CD4-positive, alpha-beta T cell (primary cell): ENCODE measurements around the gene COL19A1. TPM values are rescaled to one million over a fixed set of nuclear protein-coding genes. Genes with fewer than 3 reads are reported as not detected.

Experiments used
- ATAC-seq: fragments of 200-7000 bp; cut with Tn5 transposase; one replicate; pipeline ENCODE4 v1.10.0; 2022; ENCODE audit warnings: mild to moderate bottlenecking; ENCODE audit not compliant: poor library complexity
- CTCF ChIA-PET: fragments of 350-600 bp; sonication (Branson Sonifier 250); formaldehyde crosslinking; loops from one replicate; lab custom pipeline; 2021; ENCODE audit warnings: antibody characterized with exemption, inconsistent platforms; lab: Charles Lee
- POLR2A ChIA-PET: fragments of 350-600 bp; sonication (Branson Sonifier 250); formaldehyde crosslinking; loops from one replicate; lab custom pipeline; 2021; ENCODE audit warnings: antibody characterized with exemption, inconsistent platforms; lab: Charles Lee
- DNase-seq, 14 experiments: peaks; one replicate each; pipeline ENCODE4 v3.0.0-alpha.2; 2013 to 2020; ENCODE audit warnings: mixed read lengths in 2 of 14
- H3K27ac ChIP-seq, 2 donors: one replicate each; pipeline versions ENCODE4 v1.5.1 to v1.7.0; 2013; ENCODE audit warnings: low read length in 2 of 2, low read depth in 1 of 2, mild to moderate bottlenecking in 1 of 2
- H3K27me3 ChIP-seq, 2 experiments: 1 replicate in 1 of 2; 2 replicates in 1 of 2; pipeline versions ENCODE4 v1.6.1 to v1.7.0; 2013; ENCODE audit warnings: low read length in 2 of 2, control low read depth in 1 of 2, mild to moderate bottlenecking in 1 of 2, moderate library complexity in 1 of 2; ENCODE audit not compliant: insufficient read depth in 2 of 2, control insufficient read depth in 1 of 2
- H3K36me3 ChIP-seq: one replicate; pipeline ENCODE4 v1.6.1; 2013; ENCODE audit warnings: low read length, control low read depth; ENCODE audit not compliant: insufficient read depth
- H3K4me1 ChIP-seq: one replicate; pipeline ENCODE4 v1.6.1; 2013; ENCODE audit warnings: low read length, control low read depth; ENCODE audit not compliant: insufficient read depth
- H3K4me3 ChIP-seq: one replicate; pipeline ENCODE4 v1.5.1; 2013; ENCODE audit warnings: mild to moderate bottlenecking, low read length, moderate library complexity
- H3K9me3 ChIP-seq, 2 experiments: 1 replicate in 1 of 2; 2 replicates in 1 of 2; pipeline versions ENCODE4 v1.6.1 to v1.7.0; 2013; ENCODE audit warnings: low read length in 2 of 2, mild to moderate bottlenecking in 2 of 2, control low read depth in 1 of 2, moderate library complexity in 1 of 2; ENCODE audit not compliant: control insufficient read depth in 1 of 2, insufficient read depth in 1 of 2
- H3K27ac Mint-ChIP-seq: one replicate; pipeline ENCODE4 v1.8.0; 2020; ENCODE audit warnings: mixed read lengths
- H3K27me3 Mint-ChIP-seq: one replicate; pipeline ENCODE4 v1.8.0; 2021; ENCODE audit warnings: mixed read lengths
- H3K36me3 Mint-ChIP-seq: one replicate; pipeline ENCODE4 v1.8.0; 2021; ENCODE audit warnings: low read depth, mixed read lengths
- H3K4me1 Mint-ChIP-seq: one replicate; pipeline ENCODE4 v1.8.0; 2021; ENCODE audit warnings: low read depth, mixed read lengths
- H3K4me3 Mint-ChIP-seq: one replicate; pipeline ENCODE4 v1.8.0; 2020; ENCODE audit warnings: mild to moderate bottlenecking, mixed read lengths
- H3K9me3 Mint-ChIP-seq: one replicate; pipeline ENCODE4 v1.8.0; 2020; ENCODE audit warnings: mixed read lengths
- CTCF ChIP-seq: fragments of 200-600 bp; IDR thresholded peaks from one replicate; pipeline ENCODE4 v1.8.0; 2022; ENCODE audit warnings: antibody characterized with exemption, mild to moderate bottlenecking
- intact Hi-C, 2 experiments: fragments of 100-400 bp; cut with DNase I in 1 of 2; cut with micrococcal nuclease in 1 of 2; formaldehyde crosslinking; loops; one replicate each; pipeline versions ENCODE4 v1.15.1 to v1.9.0; 2023 to 2025; cut with DNase I, micrococcal nuclease
- total RNA-seq, 174 experiments: library from RNA in 2 of 174; stranded (reverse) in 2 of 174; gene quantifications; one replicate each; pipeline ENCODE4 v1.2.3 and lab custom pipeline; 2021 to 2026

Gene COL19A1
- total RNA-seq, 2 experiments from 2014 or later, result not detected

- no peaks in the 10 kb centered on the region for H3K36me3 Mint-ChIP-seq
- no peak overlapping the region for H3K27ac ChIP-seq
- H3K27me3 Mint-ChIP-seq, result peaks cover 43% of the 10 kb centered on the region
- H3K4me1 ChIP-seq, result no peaks in the 10 kb centered on the region
- DNase-seq, result no peak
- intact Hi-C loops, result no loop called here
- no peak for ATAC-seq
- H3K27me3 ChIP-seq, result peaks cover 0 to 6% of the 10 kb centered on the region in 2 experiments
- H3K4me1 Mint-ChIP-seq, result no peaks in the 10 kb centered on the region
- no peaks in the 10 kb centered on the region for H3K36me3 ChIP-seq
- no peaks in the 10 kb centered on the region for H3K9me3 Mint-ChIP-seq
- no peak for TF ChIP-seq CTCF
- H3K27ac Mint-ChIP-seq, result no peak overlapping the region
- POLR2A ChIA-PET, result no interaction called here
- no peaks in the 10 kb centered on the region for H3K9me3 ChIP-seq
- CTCF ChIA-PET, result no interaction called here
- H3K4me3 Mint-ChIP-seq, result no peak overlapping the region
- no peak overlapping the region for H3K4me3 ChIP-seq
Measured at GRCh38 chr6:69875715-69876114, 9.4 kb downstream of the COL19A1 start.

GRCh38 chr6:69878795-69879194, 12.4 kb downstream of the COL19A1 start:
- ATAC-seq (no peak), DNase-seq (no peak)
- Mint-ChIP-seq H3K36me3 (no peaks in the 10 kb centered on the region), H3K9me3 (no peaks in the 10 kb centered on the region), H3K4me1 (no peaks in the 10 kb centered on the region), H3K4me3 (no peak overlapping the region), H3K27me3 (peaks cover 44% of the 10 kb centered on the region), H3K27ac (no peak overlapping the region)
- Histone ChIP-seq H3K9me3 (no peaks in the 10 kb centered on the region), H3K27ac (no peak overlapping the region), H3K4me3 (no peak overlapping the region), H3K4me1 (no peaks in the 10 kb centered on the region), H3K27me3 (peaks cover 0 to 6% of the 10 kb centered on the region in 2 experiments), H3K36me3 (no peaks in the 10 kb centered on the region)
- POLR2A ChIA-PET, result no interaction called here
- no peak for TF ChIP-seq CTCF
- intact Hi-C loops, result no loop called here
- CTCF ChIA-PET, result no interaction called here

DNA sequence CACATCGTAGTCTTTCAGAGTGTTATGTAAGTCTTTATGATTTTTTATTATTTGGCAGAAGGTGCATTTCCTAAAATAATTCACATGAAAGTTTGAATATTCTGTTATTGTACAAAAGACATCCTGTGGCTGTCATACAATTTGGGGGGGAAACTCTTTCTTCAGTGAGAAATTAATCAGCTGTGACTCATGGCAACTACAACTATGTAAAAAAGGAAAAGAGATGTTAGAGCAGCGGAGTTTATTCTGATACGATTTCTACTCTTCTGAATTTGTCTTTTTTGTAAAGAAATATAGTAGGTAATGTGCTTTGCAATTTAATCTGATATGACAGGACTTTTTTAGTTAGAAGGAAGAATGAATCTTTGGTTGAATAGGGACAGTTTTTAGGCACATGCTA, 14.2 kb downstream of the COL19A1 start:
- Histone ChIP-seq H3K27ac (no peak overlapping the region), H3K4me1 (no peaks in the 10 kb centered on the region), H3K36me3 (no peaks in the 10 kb centered on the region), H3K27me3 (no peaks in the 10 kb centered on the region), H3K9me3 (no peaks in the 10 kb centered on the region), H3K4me3 (no peak overlapping the region)
- DNase-seq (no peak), ATAC-seq (no peak)
- no peak overlapping the region for H3K4me3 Mint-ChIP-seq
- TF ChIP-seq CTCF, result no peak
- H3K9me3 Mint-ChIP-seq, result no peaks in the 10 kb centered on the region
- CTCF ChIA-PET, result no interaction called here
- POLR2A ChIA-PET, result no interaction called here
- no peak overlapping the region for H3K27ac Mint-ChIP-seq
- no peaks in the 10 kb centered on the region for H3K36me3 Mint-ChIP-seq
- intact Hi-C loops, result no loop called here
- H3K4me1 Mint-ChIP-seq, result no peaks in the 10 kb centered on the region
- H3K27me3 Mint-ChIP-seq, result peaks cover 43% of the 10 kb centered on the region
